Kidney (tissue), 14 donors: ENCODE measurements around the gene STX16. TPM values are rescaled to one million over a fixed set of nuclear protein-coding genes. Genes with fewer than 3 reads are reported as not detected.
A peak's percentile ranks its signal among the peaks of the same experiment; 100 is the strongest.

Experiments used
- DNase-seq, 5 donors: peaks; one replicate each; pipeline ENCODE4 v3.0.0-alpha.2; 2013 to 2020
- FAIRE-seq: peaks from 2 replicates; lab custom pipeline; 2012; peaks lifted over from hg19 to GRCh38; lab: Jason Lieb, UNC
- H3K27ac ChIP-seq, 2 donors: one replicate each; pipeline ENCODE4 v1.7.0; 2013; ENCODE audit warnings: low read depth in 2 of 2, low read length in 2 of 2, inconsistent platforms in 1 of 2
- H3K27me3 ChIP-seq: one replicate; pipeline ENCODE4 v1.7.1; 2013; ENCODE audit warnings: low read length, inconsistent platforms; ENCODE audit not compliant: control insufficient read depth, insufficient read depth
- H3K36me3 ChIP-seq, 3 donors: one replicate each; pipeline versions ENCODE4 v1.7.0 to v1.7.1; 2013; ENCODE audit warnings: low read length in 3 of 3, control low read depth in 1 of 3, inconsistent platforms in 1 of 3; ENCODE audit not compliant: insufficient read depth in 3 of 3, control insufficient read depth in 2 of 3
- H3K4me1 ChIP-seq, 3 donors: one replicate each; pipeline versions ENCODE4 v1.7.0 to v1.7.1; 2013; ENCODE audit warnings: low read length in 3 of 3, inconsistent platforms in 1 of 3, low read depth in 1 of 3; ENCODE audit not compliant: control insufficient read depth in 2 of 3, insufficient read depth in 2 of 3
- H3K4me3 ChIP-seq, 3 donors: one replicate each; pipeline versions ENCODE4 v1.7.0 to v1.8.1; 2013; ENCODE audit warnings: low read length in 3 of 3, control low read depth in 1 of 3, inconsistent platforms in 1 of 3
- H3K9ac ChIP-seq, 3 donors: one replicate each; pipeline versions ENCODE4 v1.7.0 to v1.7.1; 2013; ENCODE audit warnings: low read length in 3 of 3, control low read depth in 1 of 3, inconsistent platforms in 1 of 3
- H3K9me3 ChIP-seq, 3 donors: one replicate each; pipeline versions ENCODE4 v1.7.0 to v1.7.1; 2013; ENCODE audit warnings: low read length in 3 of 3, control low read depth in 1 of 3, inconsistent platforms in 1 of 3; ENCODE audit not compliant: control insufficient read depth in 2 of 3, insufficient read depth in 1 of 3
- CTCF ChIP-seq: IDR thresholded peaks from 3 replicates; pipeline ENCODE4 v1.5.1; 2012; ENCODE audit warnings: mild to moderate bottlenecking, moderate library complexity, borderline replicate concordance; ENCODE audit not compliant: insufficient read depth; ENCODE audit errors: extremely low read depth
- intact Hi-C: fragments of 100-400 bp; cut with DNase I; formaldehyde crosslinking; loops from one replicate; pipeline ENCODE4 v1.11.1; 2022
- polyA plus RNA-seq: library from polyadenylated mRNA; stranded (reverse); fragments of 350-450 nt; fragmentation: Illumina TruSeq; extraction: RNeasy Lipid Tissue Mini Kit (QIAGEN cat#74804); gene quantifications from one replicate; pipeline ENCODE4 v1.2.3, GENCODE V29; 2014; ENCODE audit warnings: low read depth, low replicate concordance; ENCODE audit not compliant: insufficient read depth
- total RNA-seq: library from RNA; stranded (reverse); fragmentation: NEBNext Ultra II Directional; extraction: Animal tissue kit (Norgen Biotek cat#: 25700); gene quantifications from one replicate; pipeline ENCODE4 v1.2.1, GENCODE V29; 2021
- donor health status: control.
- donor health status: control.
- donor health status: control.
- donor health status: control.
- donor health status: control.
- donor health status: DM: yes; HTN: yes; CAD: no.
- donor health status: Normal renal cell carcinoma (clear cell type).

STX16 gene
- total and polyA plus RNA-seq, 2 donors from 2014 or later: 20.6 to 60.7 TPM

DNA sequence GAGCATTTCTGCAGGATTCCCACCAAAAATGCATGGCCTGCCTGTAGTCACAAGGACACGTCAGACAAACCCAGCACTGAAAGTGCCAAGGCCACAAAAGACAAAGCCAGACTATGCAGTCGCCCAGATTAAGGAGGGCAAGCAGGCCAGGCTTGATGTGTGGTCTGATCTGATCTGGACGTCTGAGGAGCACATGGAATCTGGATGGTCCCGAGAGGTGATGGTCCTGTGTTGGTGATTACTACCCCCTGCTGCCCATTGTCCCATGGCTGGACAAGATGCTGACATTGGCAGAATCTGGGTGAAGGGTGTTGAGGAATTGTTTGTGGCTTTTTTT, 58.6 kb downstream of the STX16 start:
- Histone ChIP-seq H3K4me3 (no peak overlapping the region), H3K9me3 (no peaks in the 10 kb centered on the region), H3K4me1 (no peaks in the 10 kb centered on the region), H3K27me3 (no peaks in the 10 kb centered on the region), H3K36me3 (peaks cover 0 to 7% (median 6%) of the 10 kb centered on the region in 3 donors), H3K9ac (no peak overlapping the region), H3K27ac (no peak overlapping the region)
- intact Hi-C loops: no loop called here
- DNase-seq (no peak), FAIRE-seq (no peak)
- no peak for TF ChIP-seq CTCF

- H3K4me1 ChIP-seq: no peaks in the 10 kb centered on the region
- H3K27ac ChIP-seq: no peak overlapping the region
- DNase-seq (peak in 2 of 5 donors; percentile 29 to 49), FAIRE-seq (no peak)
- no peak for TF ChIP-seq CTCF
- no peaks in the 10 kb centered on the region for H3K27me3 ChIP-seq
- H3K4me3 ChIP-seq: no peak overlapping the region
- no peak overlapping the region for H3K9ac ChIP-seq
- peaks cover 0 to 3% (median 0%) of the 10 kb centered on the region in 3 donors for H3K36me3 ChIP-seq
- intact Hi-C loops: no loop called here
- no peaks in the 10 kb centered on the region for H3K9me3 ChIP-seq
These were observed 59.6 kb downstream of the STX16 start for GRCh38 chr20:58710481-58711265.

DNA sequence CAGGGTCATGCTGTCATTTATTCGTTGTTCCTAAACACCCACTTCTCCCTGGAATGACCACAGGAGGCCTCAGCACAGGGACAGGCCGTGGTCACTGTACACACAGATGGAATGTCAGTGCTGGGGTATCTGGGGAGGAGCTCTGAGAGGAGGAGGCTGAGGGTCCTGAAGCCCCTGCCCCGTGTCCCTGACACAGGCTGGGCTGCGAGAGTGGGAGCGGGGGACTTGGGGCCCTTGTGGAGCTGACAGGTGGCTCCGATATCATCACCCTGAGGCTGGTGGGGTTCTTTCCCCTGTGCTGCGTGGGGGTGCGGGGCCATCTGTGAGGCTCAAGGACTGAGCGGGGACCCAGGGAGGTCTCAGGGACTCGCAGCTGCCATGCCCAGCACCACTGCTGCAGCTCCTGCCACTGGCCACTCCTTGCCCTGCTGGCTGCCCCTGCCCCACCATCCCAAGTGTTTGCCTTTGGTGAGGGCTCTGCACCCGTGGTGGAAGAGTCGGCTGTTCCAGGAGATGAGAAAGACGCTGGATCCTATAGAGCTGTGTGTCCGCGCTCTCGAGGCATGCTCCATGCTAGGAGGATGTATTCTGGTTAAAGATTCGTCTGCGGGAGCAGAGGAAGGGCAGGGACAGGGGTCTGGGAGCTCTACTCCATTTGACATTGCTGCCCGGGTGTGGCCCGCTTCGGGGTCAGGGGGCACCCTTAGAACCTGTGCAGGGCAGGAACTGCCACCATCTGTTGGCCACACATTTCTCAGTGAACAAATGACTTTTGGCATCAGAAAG, 60.4 kb downstream of the STX16 start:
- peaks cover 0 to 3% (median 0%) of the 10 kb centered on the region in 3 donors for H3K36me3 ChIP-seq
- DNase-seq (peak in 3 of 5 donors; percentile 8 to 55 (median 38)), FAIRE-seq (no peak)
- H3K9ac ChIP-seq: no peak overlapping the region
- H3K4me3 ChIP-seq: no peak overlapping the region
- TF ChIP-seq CTCF: no peak
- no peak overlapping the region for H3K27ac ChIP-seq
- no peaks in the 10 kb centered on the region for H3K27me3 ChIP-seq
- no peaks in the 10 kb centered on the region for H3K4me1 ChIP-seq
- intact Hi-C loops: no loop called here
- H3K9me3 ChIP-seq: no peaks in the 10 kb centered on the region
